ENCODE data around the gene NUP210L. TPM values are rescaled to one million over a fixed set of nuclear protein-coding genes. Genes with fewer than 3 reads are reported as not detected.
A peak's percentile ranks its signal among the peaks of the same experiment; 100 is the strongest.

The NUP210L gene
- total and polyA plus RNA-seq, 3 donors from 2014 or later: 23.0 to 77.2 (median 24.4) TPM

GRCh38 chr1:153977250-153978240, 177.3 kb downstream of the NUP210L start, which contains the start of gene JTB:
Gene JTB, minus strand, starts transcription at chr1:153977674. Its CDS starts 422 bp downstream, at chr1:153977252.
- Histone ChIP-seq H3K4me3 (peak within 1 kb of the TSS; percentile 83), H3K27ac (peak within 1 kb of the TSS; percentile 88 to 92), H3K36me3 (ENCODE audit: low read depth, missing control alignments) (no peaks in the 10 kb centered on the region), H3K4me1 (peaks cover 7% of the 10 kb centered on the region), H3K9me3 (no peaks in the 10 kb centered on the region), H3K27me3 (no peaks in the 10 kb centered on the region)
- peak; percentile 97 for DNase-seq
- 0% methylated on average over 13 to 61 of the region's 75 CpGs for WGBS, 2 donors
- TF ChIP-seq, protein P1, sequence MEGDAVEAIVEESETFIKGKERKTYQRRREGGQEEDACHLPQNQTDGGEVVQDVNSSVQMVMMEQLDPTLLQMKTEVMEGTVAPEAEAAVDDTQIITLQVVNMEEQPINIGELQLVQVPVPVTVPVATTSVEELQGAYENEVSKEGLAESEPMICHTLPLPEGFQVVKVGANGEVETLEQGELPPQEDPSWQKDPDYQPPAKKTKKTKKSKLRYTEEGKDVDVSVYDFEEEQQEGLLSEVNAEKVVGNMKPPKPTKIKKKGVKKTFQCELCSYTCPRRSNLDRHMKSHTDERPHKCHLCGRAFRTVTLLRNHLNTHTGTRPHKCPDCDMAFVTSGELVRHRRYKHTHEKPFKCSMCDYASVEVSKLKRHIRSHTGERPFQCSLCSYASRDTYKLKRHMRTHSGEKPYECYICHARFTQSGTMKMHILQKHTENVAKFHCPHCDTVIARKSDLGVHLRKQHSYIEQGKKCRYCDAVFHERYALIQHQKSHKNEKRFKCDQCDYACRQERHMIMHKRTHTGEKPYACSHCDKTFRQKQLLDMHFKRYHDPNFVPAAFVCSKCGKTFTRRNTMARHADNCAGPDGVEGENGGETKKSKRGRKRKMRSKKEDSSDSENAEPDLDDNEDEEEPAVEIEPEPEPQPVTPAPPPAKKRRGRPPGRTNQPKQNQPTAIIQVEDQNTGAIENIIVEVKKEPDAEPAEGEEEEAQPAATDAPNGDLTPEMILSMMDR (IDR thresholded peaks at IDR 0.05): peak in 1 of 3 experiments; percentile 7
- TF ChIP-seq POLR2A (IDR thresholded peaks at IDR 0.05): peak; percentile 22
- intact Hi-C loops (cut with DNase I; ENCODE audit: low total_unique reads): no loop called here

DNA sequence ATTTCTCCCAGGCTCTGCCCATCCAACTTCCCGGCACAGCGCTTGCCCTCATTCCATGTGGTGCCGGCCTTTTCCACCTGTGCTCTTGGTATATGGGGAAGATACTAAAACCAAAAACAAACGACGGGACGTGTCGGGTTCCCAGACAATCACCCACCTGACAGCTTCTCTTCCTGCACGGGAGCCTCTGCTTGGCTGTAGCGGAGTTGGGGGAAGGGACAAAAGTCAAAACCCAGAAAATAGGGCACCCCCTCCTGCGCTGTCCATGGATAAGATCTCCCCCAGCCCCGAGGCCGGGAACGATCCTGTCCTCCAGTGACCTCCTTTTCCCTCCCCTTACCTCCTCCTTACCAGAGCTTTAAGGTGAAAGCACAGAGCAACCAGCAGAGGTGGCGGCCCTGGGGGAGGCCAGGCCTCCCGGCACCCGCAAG, 178.0 kb downstream of the NUP210L start:
- no peaks in the 10 kb centered on the region for H3K36me3 ChIP-seq (ENCODE audit: low read depth, missing control alignments)
- H3K27me3 ChIP-seq: no peaks in the 10 kb centered on the region
- H3K27ac ChIP-seq: peak overlapping the region; percentile 88 to 92
- H3K4me3 ChIP-seq: peak overlapping the region; percentile 83
- TF ChIP-seq POLR2A (IDR thresholded peaks at IDR 0.05): no peak
- TF ChIP-seq, protein P1 (IDR thresholded peaks at IDR 0.05): no peak
- no peaks in the 10 kb centered on the region for H3K9me3 ChIP-seq
- WGBS, 2 donors: 0 to 1% methylated on average over 10 to 16 of the region's 16 CpGs
- peaks cover 7% of the 10 kb centered on the region for H3K4me1 ChIP-seq
- intact Hi-C loops (cut with DNase I; ENCODE audit: low total_unique reads): no loop called here
- no peak for DNase-seq

DNA sequence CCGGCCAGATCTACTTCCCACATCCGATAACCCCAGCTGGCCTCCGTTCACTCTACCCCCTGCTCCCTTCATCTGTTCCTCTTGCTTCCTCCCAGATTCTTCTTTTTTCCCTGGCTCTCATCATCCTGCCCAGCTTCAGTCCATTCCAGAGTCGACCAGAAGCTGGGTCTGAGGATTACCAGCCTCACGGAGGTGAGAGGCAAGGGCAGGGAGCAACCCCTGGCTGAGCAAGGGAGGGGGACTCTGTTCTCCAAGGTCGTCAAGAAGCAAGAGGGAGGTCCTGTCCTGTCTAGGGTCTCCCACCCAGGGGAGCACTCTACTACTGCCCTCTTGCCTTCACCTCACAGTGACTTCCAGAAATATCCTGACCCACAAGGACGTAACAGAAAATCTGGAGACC, 181.3 kb downstream of the NUP210L start:
- H3K4me1 ChIP-seq: peaks cover 14% of the 10 kb centered on the region
- intact Hi-C loops (cut with DNase I; ENCODE audit: low total_unique reads): no loop called here
- no peaks in the 10 kb centered on the region for H3K9me3 ChIP-seq
- no peak overlapping the region for H3K4me3 ChIP-seq
- no peak overlapping the region for H3K27ac ChIP-seq
- no peaks in the 10 kb centered on the region for H3K27me3 ChIP-seq
- DNase-seq: no peak
- no peaks in the 10 kb centered on the region for H3K36me3 ChIP-seq (ENCODE audit: low read depth, missing control alignments)
- no peak for TF ChIP-seq POLR2A (IDR thresholded peaks at IDR 0.05)
- TF ChIP-seq, protein P1 (IDR thresholded peaks at IDR 0.05): no peak
- WGBS, 2 donors: 70 to 84% methylated on average over 7 of the region's 7 CpGs

DNA sequence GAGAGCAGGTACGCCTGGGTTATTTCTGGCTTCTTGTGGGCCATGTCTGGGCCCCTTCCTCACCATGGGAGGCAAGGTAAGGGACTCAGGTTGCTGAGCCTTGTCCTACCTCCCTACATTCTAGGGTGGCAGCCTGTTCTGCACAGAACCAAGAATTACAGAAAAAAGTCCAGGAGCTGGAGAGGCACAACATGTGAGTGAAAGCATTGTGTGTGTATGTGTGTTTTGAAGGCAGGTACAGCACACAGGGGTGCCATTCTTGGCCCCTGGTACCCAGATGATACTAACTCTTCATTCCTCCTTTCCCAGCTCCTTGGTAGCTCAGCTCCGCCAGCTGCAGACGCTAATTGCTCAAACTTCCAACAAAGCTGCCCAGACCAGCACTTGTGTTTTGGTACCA, 181.8 kb downstream of the NUP210L start:
- Histone ChIP-seq H3K27me3 (no peaks in the 10 kb centered on the region), H3K27ac (no peak overlapping the region), H3K9me3 (no peaks in the 10 kb centered on the region), H3K36me3 (ENCODE audit: low read depth, missing control alignments) (no peaks in the 10 kb centered on the region), H3K4me1 (peaks cover 19% of the 10 kb centered on the region), H3K4me3 (no peak overlapping the region)
- TF ChIP-seq, protein P1 (IDR thresholded peaks at IDR 0.05): no peak
- TF ChIP-seq POLR2A (IDR thresholded peaks at IDR 0.05): no peak
- intact Hi-C loops (cut with DNase I; ENCODE audit: low total_unique reads): no loop called here
- DNase-seq: no peak
- 92 to 93% methylated on average over 3 of the region's 3 CpGs for WGBS, 2 donors
